ENCODE measurements around the gene CD93.

CD93 gene

GRCh38 chr20:23090147-23090546 is 4.0 kb upstream of the CD93 start:
- no peak overlapping the region for H3K4me3 ChIP-seq (ENCODE audit: low read depth, low read length)
- TF ChIP-seq CTCF (IDR thresholded peaks at IDR 0.05; ENCODE audit: control insufficient read depth, extremely low read depth, insufficient read depth), result no peak
- DNase-seq (ENCODE audit: low read depth), result no peak

GRCh38 chr20:23088866-23089265 is 2.7 kb upstream of the CD93 start:
- no peak for DNase-seq (ENCODE audit: low read depth)
- H3K4me3 ChIP-seq (ENCODE audit: low read depth, low read length), result no peak overlapping the region
- no peak for TF ChIP-seq CTCF (IDR thresholded peaks at IDR 0.05; ENCODE audit: control insufficient read depth, extremely low read depth, insufficient read depth)

- no peak for DNase-seq (ENCODE audit: low read depth)
- no peak overlapping the region for H3K4me3 ChIP-seq (ENCODE audit: low read depth, low read length)
- no peak for TF ChIP-seq CTCF (IDR thresholded peaks at IDR 0.05; ENCODE audit: control insufficient read depth, extremely low read depth, insufficient read depth)
These were observed 1.6 kb upstream of the CD93 start for GRCh38 chr20:23087587-23088251.

DNA sequence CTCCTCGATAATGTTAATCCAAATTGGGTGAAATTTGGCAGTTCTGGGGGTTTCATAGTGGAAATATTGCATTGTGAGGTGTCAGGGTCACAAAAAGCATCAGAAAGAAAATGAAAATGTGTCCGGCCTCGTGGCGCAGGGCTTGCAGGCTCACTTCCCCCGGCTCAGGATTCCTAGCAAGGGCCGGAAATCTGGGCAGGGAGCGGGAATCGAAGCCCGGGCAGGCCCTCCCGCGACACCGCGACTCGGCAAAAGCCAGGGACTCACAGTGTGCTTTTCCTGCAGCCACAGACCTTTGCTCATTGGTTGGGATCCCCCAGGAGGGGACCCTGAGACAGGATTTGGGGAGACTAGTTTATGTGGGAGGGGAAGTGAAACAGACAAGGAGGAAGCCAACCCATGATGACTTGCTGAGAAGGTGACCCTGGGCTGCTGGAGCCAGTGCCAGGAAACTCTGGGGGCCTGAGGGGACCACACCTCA is 847 bp upstream of the CD93 start:
- TF ChIP-seq CTCF (IDR thresholded peaks at IDR 0.05; ENCODE audit: control insufficient read depth, extremely low read depth, insufficient read depth), result no peak
- no peak overlapping the region for H3K4me3 ChIP-seq (ENCODE audit: low read depth, low read length)
- DNase-seq (ENCODE audit: low read depth), result no peak

GRCh38 chr20:23085436-23086055 is 578 bp downstream of the CD93 start:
- TF ChIP-seq CTCF (IDR thresholded peaks at IDR 0.05; ENCODE audit: control insufficient read depth, extremely low read depth, insufficient read depth), result no peak
- H3K4me3 ChIP-seq (ENCODE audit: low read depth, low read length), result no peak overlapping the region
- no peak for DNase-seq (ENCODE audit: low read depth)

DNA sequence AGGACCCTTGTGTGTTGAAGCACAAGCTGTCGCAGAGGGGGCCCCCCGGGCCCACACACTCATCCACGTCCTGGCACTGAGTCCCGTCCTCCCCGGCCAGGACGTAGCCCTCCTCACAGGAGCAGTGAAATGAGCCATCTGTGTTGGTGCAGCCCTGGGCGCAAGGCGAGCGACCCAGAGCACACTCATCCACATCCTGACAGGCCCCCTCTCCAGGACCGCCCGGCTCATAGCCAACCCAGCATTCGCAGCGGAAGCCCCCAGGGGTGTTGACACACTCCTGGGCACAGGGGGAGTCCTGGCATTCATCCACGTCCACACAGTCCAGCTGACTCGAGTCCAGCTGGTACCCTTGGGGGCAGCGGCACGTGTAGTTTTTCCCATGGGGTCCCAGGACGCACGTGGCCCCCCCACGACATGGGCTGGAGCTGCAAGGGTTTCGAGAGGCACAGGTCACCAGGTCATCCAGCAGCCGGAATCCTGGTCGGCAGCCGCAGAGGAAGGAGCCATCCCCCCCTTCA is 1.2 kb downstream of the CD93 start:
- no peak overlapping the region for H3K4me3 ChIP-seq (ENCODE audit: low read depth, low read length)
- TF ChIP-seq CTCF (IDR thresholded peaks at IDR 0.05; ENCODE audit: control insufficient read depth, extremely low read depth, insufficient read depth), result no peak
- no peak for DNase-seq (ENCODE audit: low read depth)
